Activated CD4-positive, alpha-beta T cell treated with anti-CD3 and anti-CD28 coated beads for 36 hours (primary cell): Measurements from ENCODE around the gene CAMK1D. TPM values are rescaled to one million over a fixed set of nuclear protein-coding genes. Genes with fewer than 3 reads are reported as not detected.

Source experiments
- ATAC-seq: fragments of 200-7000 bp; cut with Tn5 transposase; one replicate; pipeline ENCODE4 v1.10.0; 2021; ENCODE audit warnings: mild to moderate bottlenecking, moderate library complexity
- CTCF ChIA-PET: fragments of 350-600 bp; sonication (Branson Sonifier 250); formaldehyde crosslinking; loops from one replicate; lab custom pipeline; 2021; ENCODE audit warnings: antibody characterized with exemption; lab: Charles Lee
- POLR2A ChIA-PET: fragments of 350-600 bp; sonication (Branson Sonifier 250); formaldehyde crosslinking; loops from one replicate; lab custom pipeline; 2021; ENCODE audit warnings: antibody characterized with exemption, inconsistent platforms; lab: Charles Lee
- DNase-seq: peaks from one replicate; pipeline ENCODE4 v3.0.0-alpha.2; 2020
- H3K27ac Mint-ChIP-seq: one replicate; pipeline ENCODE4 v1.8.0; 2021; ENCODE audit warnings: mixed read lengths
- H3K27me3 Mint-ChIP-seq: one replicate; pipeline ENCODE4 v1.8.0; 2021; ENCODE audit warnings: mixed read lengths
- H3K36me3 Mint-ChIP-seq: one replicate; pipeline ENCODE4 v1.8.0; 2021; ENCODE audit warnings: low read depth, mixed read lengths
- H3K4me1 Mint-ChIP-seq: one replicate; pipeline ENCODE4 v1.8.0; 2021; ENCODE audit warnings: mixed read lengths
- H3K4me3 Mint-ChIP-seq: one replicate; pipeline ENCODE4 v1.8.0; 2021; ENCODE audit warnings: mild to moderate bottlenecking, moderate library complexity, mixed read lengths
- H3K9me3 Mint-ChIP-seq: one replicate; pipeline ENCODE4 v1.8.0; 2021; ENCODE audit warnings: low read depth, mixed read lengths
- intact Hi-C, 2 experiments: fragments of 100-400 bp; cut with DNase I in 1 of 2; cut with micrococcal nuclease in 1 of 2; formaldehyde crosslinking; loops; one replicate each; pipeline versions ENCODE4 v1.14.2 to v1.15.1; 2022 to 2024; cut with DNase I, micrococcal nuclease
- total RNA-seq, 2 experiments: library from RNA; stranded (reverse); gene quantifications; one replicate each; pipeline ENCODE4 v1.2.3, GENCODE V29; 2021

Gene CAMK1D
- total RNA-seq, 2 experiments from 2014 or later = 16.0 to 16.3 TPM

GRCh38 chr10:12444981-12445700 is 95.8 kb downstream of the CAMK1D start:
- POLR2A ChIA-PET = no interaction called here
- Mint-ChIP-seq H3K4me1 (peaks cover 36% of the 10 kb centered on the region), H3K4me3 (no peak overlapping the region), H3K36me3 (peaks cover 8% of the 10 kb centered on the region), H3K27ac (peak overlapping the region; percentile 1), H3K9me3 (peaks cover 9% of the 10 kb centered on the region), H3K27me3 (no peaks in the 10 kb centered on the region)
- ATAC-seq = no peak
- intact Hi-C loops = loop anchor here in 1 of 2 experiments (5.0 kb wide), 3 partner anchors 248 to 337 kb away; partner anchors contain the start of genes CDC123 and NUDT5
- DNase-seq = no peak
- CTCF ChIA-PET = no interaction called here

- CTCF ChIA-PET = no interaction called here
- peaks cover 9% of the 10 kb centered on the region for H3K9me3 Mint-ChIP-seq
- ATAC-seq (no peak), DNase-seq (no peak)
- peak overlapping the region; percentile 1 for H3K27ac Mint-ChIP-seq
- no peak overlapping the region for H3K4me3 Mint-ChIP-seq
- H3K36me3 Mint-ChIP-seq = peaks cover 8% of the 10 kb centered on the region
- intact Hi-C loops = loop anchor here in 1 of 2 experiments (5.0 kb wide), 3 partner anchors 249 to 336 kb away; partner anchors contain the start of genes CDC123 and NUDT5
- no peaks in the 10 kb centered on the region for H3K27me3 Mint-ChIP-seq
- POLR2A ChIA-PET = no interaction called here
- peaks cover 36% of the 10 kb centered on the region for H3K4me1 Mint-ChIP-seq
These were observed 96.5 kb downstream of the CAMK1D start for GRCh38 chr10:12445701-12446334.

- ATAC-seq = peak; percentile 10
- H3K27ac Mint-ChIP-seq = peak overlapping the region; percentile 92
- peaks cover 43% of the 10 kb centered on the region for H3K4me1 Mint-ChIP-seq
- H3K4me3 Mint-ChIP-seq = peak overlapping the region; percentile 68
- peaks cover 7% of the 10 kb centered on the region for H3K36me3 Mint-ChIP-seq
- H3K9me3 Mint-ChIP-seq = peaks cover 9% of the 10 kb centered on the region
- no peak for DNase-seq
- intact Hi-C loops = loop anchor here (1.0 to 5.0 kb wide), 10 partner anchors 29 to 334 kb away; partner anchors contain the start of genes CAMK1D (in 2 of the 2), CDC123 (in 1 of the 2) and NUDT5 (in 1 of the 2)
- ChIA-PET CTCF (no interaction called here), POLR2A (no interaction called here)
- H3K27me3 Mint-ChIP-seq = no peaks in the 10 kb centered on the region
These were observed 99.0 kb downstream of the CAMK1D start for GRCh38 chr10:12448340-12448728.

GRCh38 chr10:12448729-12449391 is 99.5 kb downstream of the CAMK1D start:
- Mint-ChIP-seq H3K4me1 (peaks cover 43% of the 10 kb centered on the region), H3K4me3 (peak overlapping the region; percentile 68), H3K27ac (peak overlapping the region; percentile 92), H3K9me3 (peaks cover 9% of the 10 kb centered on the region), H3K36me3 (peaks cover 7% of the 10 kb centered on the region), H3K27me3 (no peaks in the 10 kb centered on the region)
- ATAC-seq = peak; percentile 94
- intact Hi-C loops = loop anchor here (1.0 to 5.0 kb wide), 12 partner anchors 30 to 333 kb away; partner anchors contain the start of genes CAMK1D (in 2 of the 2), CDC123 (in 1 of the 2) and NUDT5 (in 1 of the 2)
- DNase-seq = peak; percentile 86
- ChIA-PET POLR2A (interaction anchor here (0.6 to 1.3 kb wide), 2 partner anchors 125 to 207 kb away, joined by 3 read pairs; no protein-coding TSS in a partner anchor), CTCF (interaction anchor here (0.6 to 1.9 kb wide), 4 partner anchors 21 to 262 kb away, joined by 3 to 7 read pairs (median 4); no protein-coding TSS in a partner anchor)

GRCh38 chr10:12455318-12455717 is 106.0 kb downstream of the CAMK1D start:
- H3K27me3 Mint-ChIP-seq = no peaks in the 10 kb centered on the region
- H3K27ac Mint-ChIP-seq = no peak overlapping the region
- peaks cover 3% of the 10 kb centered on the region for H3K36me3 Mint-ChIP-seq
- no peak for ATAC-seq
- POLR2A ChIA-PET = no interaction called here
- no peak overlapping the region for H3K4me3 Mint-ChIP-seq
- H3K4me1 Mint-ChIP-seq = peaks cover 14% of the 10 kb centered on the region
- H3K9me3 Mint-ChIP-seq = no peaks in the 10 kb centered on the region
- no peak for DNase-seq
- intact Hi-C loops = no loop called here
- CTCF ChIA-PET = interaction anchor here (0.7 kb wide), 1 partner anchor 728 kb away, joined by 4 read pairs; no protein-coding TSS in a partner anchor

GRCh38 chr10:12455766-12456165 is 106.4 kb downstream of the CAMK1D start:
- ATAC-seq (no peak), DNase-seq (no peak)
- intact Hi-C loops = no loop called here
- ChIA-PET POLR2A (no interaction called here), CTCF (interaction anchor here (0.7 to 1.0 kb wide), 2 partner anchors 254 to 728 kb away, joined by 3 to 4 read pairs; no protein-coding TSS in a partner anchor)
- peaks cover 14% of the 10 kb centered on the region for H3K4me1 Mint-ChIP-seq
- H3K27me3 Mint-ChIP-seq = no peaks in the 10 kb centered on the region
- no peaks in the 10 kb centered on the region for H3K9me3 Mint-ChIP-seq
- no peak overlapping the region for H3K27ac Mint-ChIP-seq
- H3K36me3 Mint-ChIP-seq = peaks cover 3% of the 10 kb centered on the region
- no peak overlapping the region for H3K4me3 Mint-ChIP-seq

GRCh38 chr10:12459340-12459739 is 110.0 kb downstream of the CAMK1D start:
- POLR2A ChIA-PET = no interaction called here
- no peak overlapping the region for H3K27ac Mint-ChIP-seq
- no peaks in the 10 kb centered on the region for H3K36me3 Mint-ChIP-seq
- ATAC-seq (no peak), DNase-seq (no peak)
- CTCF ChIA-PET = interaction anchor here (0.7 kb wide), 1 partner anchor 222 kb away, joined by 4 read pairs; no protein-coding TSS in a partner anchor
- intact Hi-C loops = no loop called here
- H3K9me3 Mint-ChIP-seq = no peaks in the 10 kb centered on the region
- no peaks in the 10 kb centered on the region for H3K27me3 Mint-ChIP-seq
- no peak overlapping the region for H3K4me3 Mint-ChIP-seq
- H3K4me1 Mint-ChIP-seq = peaks cover 26% of the 10 kb centered on the region

DNA sequence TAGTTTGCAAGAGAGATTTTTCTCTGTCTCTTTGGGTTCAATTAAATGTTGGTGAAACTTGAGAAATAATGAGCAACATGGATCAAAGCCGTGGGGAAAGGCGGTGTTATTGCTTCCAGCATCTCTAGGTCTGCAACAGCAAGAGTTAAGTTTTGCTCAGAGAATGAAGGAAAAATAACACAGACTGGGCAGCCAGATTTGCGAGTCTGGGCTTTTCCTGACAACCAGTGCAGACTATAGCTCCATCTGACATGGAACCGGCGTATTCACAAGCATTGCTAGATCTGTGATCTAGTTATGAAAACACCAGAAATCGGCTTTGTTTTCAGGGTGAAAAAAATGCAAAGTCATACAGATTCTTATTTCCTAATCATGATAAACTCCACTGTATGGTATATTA is 110.4 kb downstream of the CAMK1D start:
- POLR2A ChIA-PET = no interaction called here
- no peak overlapping the region for H3K4me3 Mint-ChIP-seq
- intact Hi-C loops = no loop called here
- DNase-seq (no peak), ATAC-seq (no peak)
- no peaks in the 10 kb centered on the region for H3K27me3 Mint-ChIP-seq
- H3K27ac Mint-ChIP-seq = no peak overlapping the region
- peaks cover 26% of the 10 kb centered on the region for H3K4me1 Mint-ChIP-seq
- no peaks in the 10 kb centered on the region for H3K9me3 Mint-ChIP-seq
- CTCF ChIA-PET = interaction anchor here (0.7 kb wide), 1 partner anchor 222 kb away, joined by 4 read pairs; no protein-coding TSS in a partner anchor
- no peaks in the 10 kb centered on the region for H3K36me3 Mint-ChIP-seq

DNA sequence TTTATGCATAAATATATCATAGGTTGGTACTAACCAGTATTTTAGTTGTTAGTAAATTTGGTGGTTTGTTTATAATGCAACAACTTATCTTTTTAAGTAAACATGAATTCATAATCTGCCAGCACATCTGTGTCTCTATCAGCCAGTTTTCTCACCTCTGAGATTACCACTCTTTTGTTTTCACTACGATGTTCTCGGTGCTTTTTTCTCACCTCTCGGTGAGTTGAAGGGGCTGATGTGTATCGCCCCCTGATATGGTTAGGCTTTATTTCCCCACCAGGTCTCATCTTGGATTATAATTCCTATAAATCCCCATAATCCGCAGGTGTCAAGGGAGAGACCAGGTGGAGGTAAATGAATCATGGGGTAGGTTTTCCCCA is 114.1 kb downstream of the CAMK1D start:
- DNase-seq = no peak
- H3K9me3 Mint-ChIP-seq = no peaks in the 10 kb centered on the region
- POLR2A ChIA-PET = no interaction called here
- no peak overlapping the region for H3K27ac Mint-ChIP-seq
- intact Hi-C loops = no loop called here
- no peaks in the 10 kb centered on the region for H3K27me3 Mint-ChIP-seq
- no peak for ATAC-seq
- CTCF ChIA-PET = interaction anchor here (1.1 kb wide), 1 partner anchor 9 kb away, joined by 3 read pairs; no protein-coding TSS in a partner anchor
- no peaks in the 10 kb centered on the region for H3K36me3 Mint-ChIP-seq
- no peak overlapping the region for H3K4me3 Mint-ChIP-seq
- peaks cover 42% of the 10 kb centered on the region for H3K4me1 Mint-ChIP-seq

DNA sequence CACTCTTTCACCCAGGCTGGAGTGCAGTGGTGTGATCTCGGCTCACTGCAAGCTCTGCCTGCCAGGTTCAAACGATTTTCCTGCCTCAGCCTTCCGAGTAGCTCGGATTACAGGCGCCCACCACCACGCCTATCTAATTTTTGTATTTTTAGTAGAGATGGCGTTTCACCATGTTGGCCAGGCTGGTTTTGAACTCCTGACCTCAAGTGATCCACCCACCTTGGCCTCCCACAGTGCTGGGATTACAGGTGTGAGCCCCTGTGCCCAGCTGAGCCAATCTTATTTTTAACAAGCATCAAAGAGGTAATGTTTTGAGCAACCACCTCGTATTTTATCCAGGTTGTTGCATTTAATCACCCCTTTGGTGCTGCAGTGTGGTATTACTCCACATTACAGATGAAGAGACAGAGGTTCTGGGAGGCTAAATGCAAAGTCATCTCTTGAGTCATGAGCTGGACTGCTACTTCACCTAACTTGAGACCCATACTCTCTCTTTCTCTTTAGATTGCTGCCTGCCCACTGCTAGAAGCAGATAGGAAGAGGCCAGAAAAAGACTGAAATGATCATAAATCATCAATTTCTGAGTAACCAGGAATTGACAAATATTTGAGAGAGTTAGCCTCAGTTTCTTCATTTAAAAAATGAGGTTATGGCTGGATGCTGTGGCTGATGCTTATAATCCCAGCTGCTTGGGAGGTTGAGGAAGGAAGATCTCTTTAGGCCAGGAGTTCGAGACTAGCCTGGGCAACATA is 116.2 kb downstream of the CAMK1D start:
- H3K9me3 Mint-ChIP-seq = no peaks in the 10 kb centered on the region
- DNase-seq = peak; percentile 11
- H3K36me3 Mint-ChIP-seq = no peaks in the 10 kb centered on the region
- H3K4me1 Mint-ChIP-seq = peaks cover 41% of the 10 kb centered on the region
- peak overlapping the region; percentile 55 for H3K27ac Mint-ChIP-seq
- ChIA-PET CTCF (interaction anchor here (0.6 kb wide), 1 partner anchor 189 kb away, joined by 3 read pairs; no protein-coding TSS in a partner anchor), POLR2A (no interaction called here)
- no peaks in the 10 kb centered on the region for H3K27me3 Mint-ChIP-seq
- H3K4me3 Mint-ChIP-seq = no peak overlapping the region
- intact Hi-C loops = no loop called here
- peak; percentile 84 for ATAC-seq
